ENCODE measurements around the gene ARHGAP11B.
A peak's percentile ranks its signal among the peaks of the same experiment; 100 is the strongest.
"Not testable (repeated sequence)": the region's sequence is repeated elsewhere in the genome, so short reads cannot be mapped to it uniquely, and the experiment has no call there.

The ARHGAP11B gene

GRCh38 chr15:30621342-30621741, 4.6 kb upstream of the ARHGAP11B start:
- not testable (repeated sequence) for H3K36me3 Mint-ChIP-seq; H3K27ac ChIP-seq; H3K4me3 ChIP-seq; H3K4me1 Mint-ChIP-seq; H3K9me3 ChIP-seq (ENCODE audit: low read depth); H2AFZ ChIP-seq (replicated peaks); H3K9ac ChIP-seq; H3K27me3 ChIP-seq; H3F3A ChIP-seq (ENCODE audit: low read depth); H4K20me1 ChIP-seq (ENCODE audit: low read depth); H3K36me3 ChIP-seq; H3K9me3 Mint-ChIP-seq; H3K27me3 Mint-ChIP-seq (ENCODE audit: insufficient read depth, low read depth); H3K4me2 ChIP-seq; H3K4me3 Mint-ChIP-seq; H3K27ac Mint-ChIP-seq; H3K4me1 ChIP-seq
- TF ChIP-seq CTCF (IDR thresholded peaks at IDR 0.05), result peak; percentile 36
- H3K79me2 ChIP-seq (ENCODE audit: low read depth), result peaks cover 21% of the 10 kb centered on the region
- DNase-seq (ENCODE audit: low spot score), result peak; percentile 4

- DNase-seq (ENCODE audit: low spot score), result peak; percentile 22
- Mint-ChIP-seq H3K4me1 (peaks cover 15% of the 10 kb centered on the region), H3K27ac (peak overlapping the region; percentile 97), H3K4me3 (peak overlapping the region; percentile 96)
- not testable (repeated sequence) for H3K4me1 ChIP-seq; H3K9me3 Mint-ChIP-seq; H3F3A ChIP-seq (ENCODE audit: low read depth); H3K27me3 Mint-ChIP-seq (ENCODE audit: insufficient read depth, low read depth); H3K36me3 Mint-ChIP-seq; H3K9me3 ChIP-seq (ENCODE audit: low read depth); H3K36me3 ChIP-seq; H3K27me3 ChIP-seq
- Histone ChIP-seq H3K4me2 (peak overlapping the region; percentile 98), H3K9ac (peak overlapping the region; percentile 62), H3K4me3 (peak overlapping the region; percentile 65), H2AFZ (replicated peaks) (peak overlapping the region; percentile 73), H4K20me1 (ENCODE audit: low read depth) (peaks cover 10% of the 10 kb centered on the region), H3K27ac (peak overlapping the region; percentile 84), H3K79me2 (ENCODE audit: low read depth) (peaks cover 67% of the 10 kb centered on the region)
Measured at GRCh38 chr15:30626194-30626565, 252 bp downstream of the ARHGAP11B start.

GRCh38 chr15:30626632-30627031, 704 bp downstream of the ARHGAP11B start:
- H3K27me3 Mint-ChIP-seq (ENCODE audit: insufficient read depth, low read depth); H3K27me3 ChIP-seq; H3K9me3 ChIP-seq (ENCODE audit: low read depth); H3K36me3 ChIP-seq; H3K4me1 ChIP-seq; H3K36me3 Mint-ChIP-seq; H3K9me3 Mint-ChIP-seq; H3F3A ChIP-seq (ENCODE audit: low read depth): not testable (repeated sequence)
- H3K9ac ChIP-seq, result peak overlapping the region; percentile 45
- peaks cover 72% of the 10 kb centered on the region for H3K79me2 ChIP-seq (ENCODE audit: low read depth)
- peaks cover 10% of the 10 kb centered on the region for H4K20me1 ChIP-seq (ENCODE audit: low read depth)
- peak overlapping the region; percentile 84 for H3K27ac ChIP-seq
- peak overlapping the region; percentile 73 for H2AFZ ChIP-seq (replicated peaks)
- H3K4me3 Mint-ChIP-seq, result peak overlapping the region; percentile 96
- peak; percentile 15 for DNase-seq (ENCODE audit: low spot score)
- H3K4me3 ChIP-seq, result peak overlapping the region; percentile 65
- H3K4me1 Mint-ChIP-seq, result peaks cover 15% of the 10 kb centered on the region
- H3K27ac Mint-ChIP-seq, result peak overlapping the region; percentile 86
- H3K4me2 ChIP-seq, result peak overlapping the region; percentile 98

- Mint-ChIP-seq H3K4me1 (no peaks in the 10 kb centered on the region), H3K9me3 (no peaks in the 10 kb centered on the region), H3K27ac (no peak overlapping the region), H3K4me3 (no peak overlapping the region), H3K27me3 (ENCODE audit: insufficient read depth, low read depth) (no peaks in the 10 kb centered on the region), H3K36me3 (peaks cover 24% of the 10 kb centered on the region)
- Histone ChIP-seq H3K4me2 (no peak overlapping the region), H3K36me3 (peaks cover 5% of the 10 kb centered on the region), H3K9me3 (ENCODE audit: low read depth) (no peaks in the 10 kb centered on the region), H3K27me3 (no peaks in the 10 kb centered on the region), H3K79me2 (ENCODE audit: low read depth) (peaks cover 21% of the 10 kb centered on the region), H3K4me3 (no peak overlapping the region), H4K20me1 (ENCODE audit: low read depth) (peaks cover 22% of the 10 kb centered on the region), H3K9ac (no peak overlapping the region), H3K4me1 (peaks cover 8% of the 10 kb centered on the region), H3K27ac (no peak overlapping the region), H3F3A (ENCODE audit: low read depth) (no peaks in the 10 kb centered on the region), H2AFZ (replicated peaks) (no peak overlapping the region)
- TF ChIP-seq EZH2 (IDR thresholded peaks at IDR 0.05) (no peak), EZH2phosphoT487 (IDR thresholded peaks at IDR 0.05) (no peak), CTCF (IDR thresholded peaks at IDR 0.05) (no peak)
- no peak for DNase-seq (ENCODE audit: low spot score)
Measured at GRCh38 chr15:30650012-30650929, 24.3 kb downstream of the ARHGAP11B start.
